HG03175 (cell line): ENCODE data around the gene CD6.

ENCODE experiments used
- ATAC-seq: cut with Tn5 transposase; IDR thresholded peaks from one replicate; pipeline ENCODE4 v1.9.1; 2021; ENCODE audit warnings: mild to moderate bottlenecking, moderate library complexity; ENCODE audit not compliant: unreplicated experiment

The CD6 gene

GRCh38 chr11:60982184-60982583 lies 10.7 kb downstream of the CD6 start:
- no peak for ATAC-seq

GRCh38 chr11:60984149-60984548 lies 12.7 kb downstream of the CD6 start:
- ATAC-seq = no peak

- no peak for ATAC-seq
Observed at GRCh38 chr11:60984636-60985035, 13.2 kb downstream of the CD6 start.

- ATAC-seq = no peak
Observed at GRCh38 chr11:60985501-60985900, 14.0 kb downstream of the CD6 start.

GRCh38 chr11:60985991-60986915 lies 14.8 kb downstream of the CD6 start:
- ATAC-seq = no peak

GRCh38 chr11:60987577-60988277 lies 16.2 kb downstream of the CD6 start:
- ATAC-seq = no peak

GRCh38 chr11:60988658-60989057 lies 17.2 kb downstream of the CD6 start:
- no peak for ATAC-seq

GRCh38 chr11:60989093-60989650 lies 17.7 kb downstream of the CD6 start:
- no peak for ATAC-seq

- no peak for ATAC-seq
Observed at GRCh38 chr11:60991457-60991856, 20.0 kb downstream of the CD6 start.

- no peak for ATAC-seq
Observed at GRCh38 chr11:60992842-60993409, 21.4 kb downstream of the CD6 start.

GRCh38 chr11:60993615-60994014 lies 22.1 kb downstream of the CD6 start:
- ATAC-seq = no peak

- no peak for ATAC-seq
Observed at GRCh38 chr11:60994541-60995080, 23.1 kb downstream of the CD6 start.

GRCh38 chr11:60995798-60996197 lies 24.3 kb downstream of the CD6 start:
- no peak for ATAC-seq

- no peak for ATAC-seq
Observed at GRCh38 chr11:60996381-60997138, 25.1 kb downstream of the CD6 start.

- ATAC-seq = no peak
Observed at GRCh38 chr11:61000426-61000825, 28.9 kb downstream of the CD6 start.

- ATAC-seq = no peak
Observed at GRCh38 chr11:61001931-61002330, 30.5 kb downstream of the CD6 start.

- no peak for ATAC-seq
Observed at GRCh38 chr11:61002598-61002997, 31.1 kb downstream of the CD6 start.

- ATAC-seq = no peak
Observed at GRCh38 chr11:61004180-61004611, 32.7 kb downstream of the CD6 start.

GRCh38 chr11:61004761-61005181 lies 33.3 kb downstream of the CD6 start:
- no peak for ATAC-seq

GRCh38 chr11:61007383-61007955 lies 36.0 kb downstream of the CD6 start:
- no peak for ATAC-seq
